OCI-LY7 (cell line): ENCODE results near the gene ZBTB48. TPM values are rescaled to one million over a fixed set of nuclear protein-coding genes. Genes with fewer than 3 reads are reported as not detected.

Experiments used
- BruUV-seq: library from RNA; stranded (reverse); fragments of 400-500 nt; replicated peaks from 2 replicates; lab custom pipeline; 2021; lab: Mats Ljungman, UMichigan
- CTCF ChIA-PET: fragments of 300-600 bp; sonication (Branson Sonifier 250); formaldehyde crosslinking; loops from one replicate; lab custom pipeline; 2022; ENCODE audit warnings: antibody characterized with exemption; ENCODE audit not compliant: unreplicated experiment; lab: Charles Lee
- POLR2A ChIA-PET: fragments of 300-600 bp; sonication (Branson Sonifier 250); formaldehyde crosslinking; loops from one replicate; lab custom pipeline; 2022; ENCODE audit warnings: antibody characterized with exemption; lab: Charles Lee
- DNase-seq: peaks from one replicate; pipeline ENCODE4 v3.0.0-alpha.2; 2015; ENCODE audit warnings: low spot score
- H2AFZ ChIP-seq: fragments of 200-600 bp; sonication (generic), shearing (Covaris generic); 2 replicates; pipeline ENCODE4 v1.6.1; 2014; ENCODE audit warnings: mild to moderate bottlenecking, antibody characterized with exemption, low read length, moderate library complexity
- H3K27ac ChIP-seq: fragments of 200-600 bp; sonication (generic); 2 replicates; pipeline ENCODE4 v1.5.1; 2014; ENCODE audit warnings: mixed run types, low read depth, mild to moderate bottlenecking, moderate library complexity, low read length, inconsistent platforms; ENCODE audit not compliant: poor library complexity, severe bottlenecking
- H3K36me3 ChIP-seq: fragments of 200-600 bp; sonication (generic); 2 replicates; pipeline ENCODE4 v1.6.1; 2014; ENCODE audit warnings: mild to moderate bottlenecking, antibody characterized with exemption, low read length, moderate library complexity, mixed read lengths; ENCODE audit not compliant: insufficient read depth
- H3K4me1 ChIP-seq: fragments of 200-600 bp; sonication (generic); 2 replicates; pipeline ENCODE4 v1.5.1; 2014; ENCODE audit warnings: mild to moderate bottlenecking, low read length; ENCODE audit not compliant: insufficient read depth, poor library complexity, severe bottlenecking
- H3K4me2 ChIP-seq: fragments of 200-600 bp; sonication (generic); 2 replicates; pipeline ENCODE4 v1.6.1; 2014; ENCODE audit warnings: mild to moderate bottlenecking, low read length
- H3K4me3 ChIP-seq: fragments of 200-600 bp; sonication (generic); 2 replicates; pipeline ENCODE4 v1.5.1; 2014; ENCODE audit warnings: mild to moderate bottlenecking, low read depth, low read length; ENCODE audit not compliant: poor library complexity, severe bottlenecking
- H3K79me2 ChIP-seq: fragments of 200-600 bp; sonication (generic); 2 replicates; pipeline ENCODE4 v1.6.1; 2016; ENCODE audit warnings: low read depth, mild to moderate bottlenecking, low read length, moderate library complexity, mixed read lengths; ENCODE audit not compliant: insufficient read depth
- H3K9me2 ChIP-seq: fragments of 200-600 bp; sonication (generic); 2 replicates; pipeline ENCODE4 v1.6.1; 2016; ENCODE audit warnings: mild to moderate bottlenecking, low read length, mixed read lengths; ENCODE audit not compliant: insufficient read depth
- H3K9me3 ChIP-seq: fragments of 200-600 bp; sonication (generic); 2 replicates; pipeline ENCODE4 v1.6.1; 2014; ENCODE audit warnings: mild to moderate bottlenecking, mixed run types, low read length, mixed read lengths
- H4K20me1 ChIP-seq: fragments of 200-600 bp; sonication (generic); 2 replicates; pipeline ENCODE4 v1.6.1; 2014; ENCODE audit warnings: mild to moderate bottlenecking, antibody characterized with exemption, low read length, moderate library complexity, mixed read lengths; ENCODE audit not compliant: insufficient read depth
- CTCF ChIP-seq: fragments of 200-600 bp; sonication (generic); conservative IDR thresholded peaks from 2 replicates; pipeline ENCODE4 v1.5.1; 2014; ENCODE audit warnings: mild to moderate bottlenecking, antibody characterized with exemption, low read length, moderate library complexity, mixed read lengths
- EZH2phosphoT487 ChIP-seq: fragments of 200-600 bp; sonication (generic); IDR thresholded peaks from 2 replicates; pipeline ENCODE4 v1.6.1; 2018; ENCODE audit warnings: low read depth, borderline replicate concordance, mild to moderate bottlenecking, mixed run types, antibody characterized with exemption, low read length, moderate library complexity, mixed read lengths
- intact Hi-C: fragments of 100-400 bp; cut with micrococcal nuclease; formaldehyde crosslinking; loops from one replicate; pipeline ENCODE4 v1.10.0; 2022; ENCODE audit not compliant: unreplicated experiment
- total RNA-seq, 2 experiments: library from RNA; depleted of rRNA in 1 of 2; stranded (reverse); fragments of >200 nt in 1 of 2; shearing (Covaris generic) in 1 of 2; gene quantifications; 2 replicates each; pipeline ENCODE4 v1.2.3, GENCODE V29; 2014 to 2022

Gene ZBTB48
- total RNA-seq, 2 experiments from 2014 or later: 41.9 to 51.3 TPM

DNA sequence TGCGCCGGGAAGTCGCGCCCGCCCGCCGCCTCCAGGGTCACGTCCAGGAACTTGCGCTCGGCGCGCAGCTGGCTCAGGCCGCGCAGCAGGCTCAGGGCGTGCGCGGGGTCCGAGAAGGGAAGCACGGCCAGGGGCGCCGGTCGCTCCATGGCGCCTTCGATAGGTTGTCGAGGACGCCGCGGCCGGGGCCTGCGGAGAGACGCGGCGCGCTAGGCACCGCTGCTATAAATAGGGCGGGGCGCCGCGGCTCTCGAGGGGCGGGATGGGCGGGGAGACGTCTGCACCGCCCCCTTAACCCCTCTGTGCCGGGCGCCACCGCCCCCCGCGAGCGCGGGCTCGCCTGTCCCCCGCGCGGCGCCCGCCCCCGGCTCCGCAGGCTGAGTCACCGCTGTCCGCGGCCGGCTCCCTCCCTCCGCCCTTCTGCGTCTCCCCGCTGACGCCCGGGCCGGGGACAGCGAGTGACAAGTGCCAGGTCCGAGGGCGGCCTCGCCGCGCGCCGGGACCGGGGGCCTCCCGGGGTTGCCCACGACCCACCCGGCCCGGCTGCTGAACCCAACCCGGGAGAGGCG lies 23.0 kb downstream of the ZBTB48 start, which contains the start of gene KLHL21:
TSS of gene KLHL21 (minus strand) at position 201 of the 569 bp plus-strand sequence. CDS start at position 149, 52 bp downstream.
- DNase-seq: peak; percentile 75
- Histone ChIP-seq H2AFZ (peak within 1 kb of the TSS; percentile 59), H3K36me3 (peaks cover 8% of the 10 kb centered on the region; the same call in 1 of the 2 replicates), H3K4me3 (peak within 1 kb of the TSS; percentile 71), H4K20me1 (no peaks in the 10 kb centered on the region), H3K9me3 (no peaks in the 10 kb centered on the region), H3K4me1 (peaks cover 35% of the 10 kb centered on the region), H3K79me2 (no peaks in the 10 kb centered on the region), H3K9me2 (no peaks in the 10 kb centered on the region), H3K4me2 (peak within 1 kb of the TSS; percentile 82), H3K27ac (no peak within 1 kb of the TSS)
- intact Hi-C loops: loop anchor here (2.0 kb wide), 1 partner anchor 48 kb away; the partner anchor contains the start of genes NOL9 and TAS1R1
- no peak for TF ChIP-seq EZH2phosphoT487
- TF ChIP-seq CTCF: no peak
- ChIA-PET CTCF (no interaction called here), POLR2A (interaction anchor here (1.3 kb wide), 1 partner anchor 25 kb away, joined by 3 read pairs; no protein-coding TSS in a partner anchor)
- BruUV-seq: no TSS peak

- Histone ChIP-seq H3K79me2 (no peaks in the 10 kb centered on the region), H3K27ac (no peak overlapping the region), H4K20me1 (no peaks in the 10 kb centered on the region), H3K4me3 (peak overlapping the region; percentile 71), H3K9me3 (no peaks in the 10 kb centered on the region), H2AFZ (peak overlapping the region; percentile 59; the same call in 1 of the 2 replicates), H3K4me2 (peak overlapping the region; percentile 82), H3K36me3 (peaks cover 5% of the 10 kb centered on the region; the same call in 1 of the 2 replicates), H3K4me1 (peaks cover 35% of the 10 kb centered on the region), H3K9me2 (no peaks in the 10 kb centered on the region)
- intact Hi-C loops: loop anchor here (2.0 kb wide), 1 partner anchor 49 kb away; the partner anchor contains the start of genes NOL9 and TAS1R1
- ChIA-PET CTCF (no interaction called here), POLR2A (no interaction called here)
- no peak for TF ChIP-seq EZH2phosphoT487
- TF ChIP-seq CTCF: no peak
- no peak for DNase-seq
- BruUV-seq: no TSS peak
Observed at GRCh38 chr1:6603238-6603914, 23.6 kb downstream of the ZBTB48 start.
